Upper lobe of left lung (tissue), 4 donors: ENCODE data around the gene BABAM2.

ENCODE experiments used
- CTCF ChIP-seq, 6 experiments: fragments of 450-650 bp in 4 of 6; fragments of 200-600 bp in 2 of 6; sonication (generic) in 2 of 6; IDR thresholded peaks; one replicate each; pipeline ENCODE4 v1.5.1; 2016 to 2019; ENCODE audit warnings: antibody characterized with exemption in 6 of 6
- EP300 ChIP-seq, 4 donors: sonication (generic); formaldehyde crosslinking; IDR thresholded peaks; one replicate each; pipeline ENCODE4 v1.5.1; 2017; ENCODE audit warnings: antibody characterized with exemption in 4 of 4, control low read depth in 2 of 4
- POLR2A ChIP-seq, 4 donors: fragments of 450-650 bp; IDR thresholded peaks; one replicate each; pipeline ENCODE4 v1.5.1; 2016 to 2017; ENCODE audit warnings: antibody characterized with exemption in 4 of 4, mild to moderate bottlenecking in 2 of 4

DNA sequence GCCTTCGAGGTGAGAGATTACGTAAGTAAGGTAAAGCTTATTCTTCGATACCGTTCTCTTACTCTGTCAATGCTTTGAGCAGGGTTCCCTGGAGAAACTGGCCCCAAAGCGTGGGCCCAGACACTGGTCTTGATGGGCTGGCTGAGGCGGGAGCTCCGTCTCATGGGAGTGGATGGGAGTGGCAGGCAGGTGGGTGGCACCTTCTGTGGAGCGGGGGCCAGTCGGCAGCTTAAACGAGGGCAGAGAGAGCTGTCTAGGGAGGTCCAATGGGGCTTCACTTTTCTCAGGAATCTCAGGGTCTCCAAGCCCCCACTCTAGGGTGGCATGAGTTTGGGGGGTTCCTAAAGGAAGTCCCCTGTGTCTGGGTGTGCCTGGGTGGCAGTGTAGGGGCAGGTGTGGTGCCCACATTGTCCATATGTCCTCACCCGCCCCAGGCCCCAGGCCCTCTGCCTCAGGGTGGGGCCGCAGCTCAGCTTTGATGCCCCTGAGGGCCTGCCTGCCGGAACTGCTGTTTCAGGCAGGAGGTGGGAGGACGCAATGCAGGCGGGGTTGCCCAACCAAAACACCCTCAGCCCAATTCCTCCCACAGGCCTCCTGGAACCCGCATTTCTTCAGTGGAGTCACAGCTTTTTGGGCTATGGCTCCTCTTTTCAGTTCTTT is 469.7 kb downstream of the BABAM2 start:
- TF ChIP-seq CTCF (IDR thresholded peaks at IDR 0.05) (no peak), POLR2A (IDR thresholded peaks at IDR 0.05) (peak in 1 of 4 donors; percentile 35), EP300 (IDR thresholded peaks at IDR 0.05) (no peak)
